GM12873 (cell line): ENCODE results near the gene ECHDC1.

ENCODE experiments used
- TF ChIP-seq, protein P1 (sequence below): IDR thresholded peaks from 2 replicates; pipeline ENCODE4 v1.5.1; 2012; ENCODE audit warnings: low read depth, mild to moderate bottlenecking, moderate library complexity, low read length, control low read depth; ENCODE audit not compliant: insufficient read depth; ENCODE audit errors: missing control alignments

Gene ECHDC1

GRCh38 chr6:127349980-127350379 lies 6.6 kb upstream of the ECHDC1 start:
- TF ChIP-seq, protein P1, sequence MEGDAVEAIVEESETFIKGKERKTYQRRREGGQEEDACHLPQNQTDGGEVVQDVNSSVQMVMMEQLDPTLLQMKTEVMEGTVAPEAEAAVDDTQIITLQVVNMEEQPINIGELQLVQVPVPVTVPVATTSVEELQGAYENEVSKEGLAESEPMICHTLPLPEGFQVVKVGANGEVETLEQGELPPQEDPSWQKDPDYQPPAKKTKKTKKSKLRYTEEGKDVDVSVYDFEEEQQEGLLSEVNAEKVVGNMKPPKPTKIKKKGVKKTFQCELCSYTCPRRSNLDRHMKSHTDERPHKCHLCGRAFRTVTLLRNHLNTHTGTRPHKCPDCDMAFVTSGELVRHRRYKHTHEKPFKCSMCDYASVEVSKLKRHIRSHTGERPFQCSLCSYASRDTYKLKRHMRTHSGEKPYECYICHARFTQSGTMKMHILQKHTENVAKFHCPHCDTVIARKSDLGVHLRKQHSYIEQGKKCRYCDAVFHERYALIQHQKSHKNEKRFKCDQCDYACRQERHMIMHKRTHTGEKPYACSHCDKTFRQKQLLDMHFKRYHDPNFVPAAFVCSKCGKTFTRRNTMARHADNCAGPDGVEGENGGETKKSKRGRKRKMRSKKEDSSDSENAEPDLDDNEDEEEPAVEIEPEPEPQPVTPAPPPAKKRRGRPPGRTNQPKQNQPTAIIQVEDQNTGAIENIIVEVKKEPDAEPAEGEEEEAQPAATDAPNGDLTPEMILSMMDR = no peak

DNA sequence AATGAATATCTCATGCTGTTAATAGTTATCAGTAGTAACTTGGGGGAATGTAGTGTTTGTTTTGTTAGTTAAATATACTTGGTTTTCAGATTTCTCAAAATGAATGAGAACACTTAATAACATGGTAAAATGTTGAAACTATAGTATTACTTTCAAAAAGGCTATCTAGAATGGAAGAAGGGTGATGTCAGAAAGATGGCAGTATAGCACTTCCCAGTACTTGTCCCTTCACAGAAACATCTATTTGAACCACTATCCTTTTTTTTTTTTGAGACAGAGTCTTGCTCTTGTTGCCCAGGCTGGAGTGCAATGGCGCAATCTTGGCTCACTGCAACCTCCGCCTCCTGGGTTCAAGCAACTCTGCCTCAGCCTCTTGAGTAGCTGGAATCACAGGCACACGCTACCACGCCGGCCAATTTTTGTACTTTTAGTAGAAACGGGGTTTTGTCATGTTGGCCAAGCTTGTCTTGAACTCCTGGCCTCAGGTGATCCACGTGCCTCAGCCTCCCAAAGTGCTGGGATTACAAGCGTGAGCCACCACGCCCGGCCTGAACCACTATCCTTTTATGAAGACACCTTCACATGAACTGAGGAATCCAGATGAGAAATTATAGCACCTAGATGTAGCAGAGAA lies 4.7 kb upstream of the ECHDC1 start:
- TF ChIP-seq, protein P1 = no peak

- TF ChIP-seq, protein P1 = no peak
These were observed 3.8 kb upstream of the ECHDC1 start for GRCh38 chr6:127347178-127347577.

DNA sequence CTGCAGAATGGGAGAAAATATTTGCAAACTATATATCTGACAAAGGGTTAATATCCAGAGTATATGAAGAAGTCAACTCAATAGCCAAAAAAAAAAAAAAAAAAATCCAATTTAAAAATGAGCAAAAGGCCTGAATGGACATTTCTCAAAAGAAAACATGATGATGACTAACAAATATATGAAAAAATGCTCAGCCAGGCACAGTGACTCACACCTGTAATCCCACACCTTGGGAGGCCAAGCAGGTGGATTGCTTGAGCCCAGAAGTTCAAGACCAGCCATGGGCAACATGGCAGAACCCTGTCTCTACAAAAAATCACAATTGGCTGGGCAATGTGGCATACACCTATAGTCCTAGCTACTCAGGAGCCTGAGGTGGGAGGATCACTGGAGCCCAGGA lies 2.1 kb upstream of the ECHDC1 start:
- TF ChIP-seq, protein P1 = no peak

DNA sequence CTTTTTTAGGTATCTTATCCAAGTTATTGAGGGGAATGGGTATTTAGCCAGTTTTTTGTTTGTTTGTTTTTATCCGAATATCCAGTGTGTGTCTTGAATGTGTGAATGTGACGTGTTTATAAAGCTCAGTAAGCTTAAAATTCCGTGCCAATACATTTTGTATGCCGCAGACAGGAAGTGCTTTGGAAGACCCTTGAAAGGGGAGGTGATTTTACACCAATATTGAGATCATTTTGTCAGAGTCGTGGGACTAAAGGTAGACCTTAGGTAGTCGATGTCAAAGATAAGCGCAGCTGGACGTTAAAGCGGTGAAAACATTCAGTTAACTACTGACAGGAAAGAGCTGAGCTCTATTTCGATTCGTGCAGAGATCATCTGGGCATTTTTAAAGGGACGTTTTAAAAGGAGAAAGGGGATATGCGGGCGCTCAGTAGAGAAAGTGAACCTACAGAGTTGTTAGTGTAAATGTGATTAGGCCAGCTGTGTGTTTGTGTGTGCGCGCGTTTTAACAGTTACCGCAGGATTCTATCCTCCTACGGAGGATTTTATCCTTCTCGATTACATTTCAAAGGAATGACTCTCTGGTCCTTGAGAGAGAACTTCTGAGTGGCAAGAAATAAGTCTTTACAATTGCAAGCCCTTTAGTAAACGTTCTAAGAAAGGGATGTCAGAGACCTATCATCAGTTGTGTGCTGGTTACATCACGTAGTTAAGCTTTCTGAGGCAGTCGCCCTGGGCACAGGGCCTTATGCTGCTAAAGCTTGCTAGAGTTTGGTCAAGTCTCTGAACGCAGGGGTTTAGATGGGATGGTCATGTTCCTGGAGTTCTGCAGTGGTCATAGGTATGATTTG lies 625 bp upstream of the ECHDC1 start:
- TF ChIP-seq, protein P1 = no peak

DNA sequence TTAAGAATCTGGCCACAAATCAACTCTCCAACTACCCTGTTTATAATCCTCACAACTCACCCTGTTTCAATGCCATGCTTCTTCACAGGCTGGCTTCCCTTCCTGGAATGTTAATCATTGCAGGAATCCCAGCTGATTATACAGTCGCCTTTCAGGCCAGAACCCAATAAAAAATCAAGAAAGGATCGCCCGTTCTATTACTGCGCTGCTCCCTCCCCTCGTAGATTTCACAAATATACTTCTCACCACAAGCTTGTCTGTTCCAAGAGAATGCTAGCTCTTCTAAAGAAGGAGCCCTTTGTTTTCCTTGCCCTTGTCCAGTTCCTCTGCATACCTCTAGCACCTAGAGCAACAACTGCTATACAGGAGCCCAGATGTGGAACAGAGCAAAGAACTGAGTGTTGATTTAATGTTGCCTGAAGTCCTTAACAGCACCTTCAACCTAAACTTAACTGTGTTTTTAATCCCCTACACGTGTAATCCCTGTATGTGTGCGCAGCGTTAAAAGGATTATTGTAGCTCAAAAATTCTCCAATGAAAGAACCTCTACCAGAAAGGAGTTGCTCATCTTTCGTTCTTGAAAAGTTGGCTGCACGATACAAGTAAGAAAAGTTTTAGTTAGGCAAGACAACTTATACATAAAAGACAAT lies 988 bp downstream of the ECHDC1 start:
- TF ChIP-seq, protein P1 = no peak
